GM21723 (cell line): ENCODE results near the gene CECR2.

Experiments used
- ATAC-seq: cut with Tn5 transposase; IDR thresholded peaks from one replicate; pipeline ENCODE4 v1.9.1; 2021; ENCODE audit warnings: mild to moderate bottlenecking, moderate library complexity; ENCODE audit not compliant: unreplicated experiment

CECR2 gene

DNA sequence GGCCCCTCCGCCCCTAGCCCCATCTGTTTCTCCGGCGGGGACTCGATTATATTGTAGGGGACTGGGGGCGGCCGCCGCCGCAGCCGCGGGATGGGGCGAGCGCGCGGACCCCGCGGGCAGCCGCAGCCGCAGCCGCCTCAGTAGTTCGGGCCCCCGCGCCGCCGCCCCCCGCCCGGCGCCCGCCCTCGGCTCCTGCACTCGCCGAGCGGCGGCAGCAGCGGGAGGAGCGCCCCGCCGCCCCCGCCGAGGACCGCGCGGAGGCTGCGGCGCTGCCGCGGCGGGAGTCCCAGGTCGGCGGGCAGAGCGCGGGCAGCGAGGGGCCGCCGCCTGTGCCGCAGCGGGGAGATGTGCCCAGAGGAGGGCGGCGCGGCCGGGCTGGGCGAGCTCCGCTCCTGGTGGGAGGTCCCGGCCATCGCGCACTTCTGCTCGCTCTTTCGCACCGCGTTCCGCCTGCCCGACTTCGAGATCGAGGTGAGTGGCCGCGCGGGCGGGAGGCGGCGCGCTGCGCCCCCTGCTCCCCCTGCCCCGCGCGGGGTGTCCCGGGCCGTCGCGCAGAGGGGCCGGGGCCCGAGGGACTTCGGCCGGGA is at the start of gene CECR2:
Gene CECR2, plus strand, starts transcription at position 22 of the 587 bp plus-strand sequence. Its CDS starts 324 bp downstream, at position 346.
- no peak for ATAC-seq

GRCh38 chr22:17319546-17319945 is 49.7 kb upstream of the CECR2 start:
- no peak for ATAC-seq

DNA sequence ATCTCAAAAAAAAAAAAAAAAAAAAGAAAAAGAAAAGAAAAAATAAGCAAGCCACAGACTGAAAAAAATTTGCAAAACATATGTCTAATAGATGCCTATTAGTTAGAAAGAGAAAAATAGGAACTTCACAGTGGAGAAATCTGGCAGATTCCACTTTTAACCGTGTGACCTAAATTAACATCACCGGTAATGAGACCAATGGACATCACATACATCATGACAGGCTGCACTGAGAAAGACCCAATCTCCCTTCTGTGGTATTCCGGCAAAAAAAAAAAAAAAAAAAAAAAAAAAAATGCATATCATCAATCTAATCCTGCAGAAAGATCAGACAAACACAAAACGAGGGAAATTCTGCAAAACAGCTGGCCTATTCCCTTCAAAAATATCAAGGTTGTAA is 46.7 kb upstream of the CECR2 start:
- no peak for ATAC-seq

DNA sequence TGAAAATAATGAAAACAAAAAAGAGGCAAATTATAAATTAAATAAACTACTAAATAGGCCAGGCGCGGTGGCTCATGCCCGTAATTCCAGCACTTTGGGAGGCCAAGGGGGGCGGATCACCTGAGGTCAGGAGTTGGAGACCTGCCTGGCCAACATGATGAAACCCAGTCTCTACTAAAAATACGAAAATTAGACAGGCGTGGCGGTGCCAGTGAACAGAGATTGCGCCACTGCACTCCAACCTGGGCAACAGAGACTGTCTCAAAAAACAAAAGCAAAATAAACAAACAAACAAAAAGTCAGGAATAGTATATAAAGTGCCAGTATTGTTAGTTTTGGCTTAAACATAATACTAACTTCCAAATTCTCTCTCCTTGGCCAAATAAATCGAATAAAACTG is 37.6 kb upstream of the CECR2 start:
- ATAC-seq, result no peak

- ATAC-seq, result no peak
Observed at GRCh38 chr22:17332109-17332800, 37.0 kb upstream of the CECR2 start.

- no peak for ATAC-seq
Observed at GRCh38 chr22:17334059-17334458, 35.2 kb upstream of the CECR2 start.

- no peak for ATAC-seq
Observed at GRCh38 chr22:17334983-17335382, 34.3 kb upstream of the CECR2 start.

- no peak for ATAC-seq
Observed at GRCh38 chr22:17336061-17336460, 33.2 kb upstream of the CECR2 start.

DNA sequence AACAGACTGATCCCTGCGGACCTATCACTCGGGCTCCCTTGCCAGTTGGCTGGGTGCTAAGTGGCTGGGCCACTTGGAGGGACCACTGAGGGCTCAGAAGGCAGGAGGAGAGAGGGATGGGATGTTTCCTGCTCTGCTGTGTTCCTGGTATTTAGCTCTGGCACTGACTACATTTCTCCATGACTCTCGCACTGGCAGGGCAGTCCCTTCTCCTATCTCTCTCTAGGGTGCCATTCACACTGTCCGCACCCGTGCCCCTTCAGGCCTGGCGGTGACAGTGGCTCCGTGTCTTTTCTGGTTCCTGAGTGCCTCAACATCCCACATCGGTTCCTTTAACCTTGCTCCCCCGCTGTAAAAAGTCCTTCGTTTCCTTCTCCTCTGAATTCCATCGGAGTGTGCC is 31.6 kb upstream of the CECR2 start:
- no peak for ATAC-seq

DNA sequence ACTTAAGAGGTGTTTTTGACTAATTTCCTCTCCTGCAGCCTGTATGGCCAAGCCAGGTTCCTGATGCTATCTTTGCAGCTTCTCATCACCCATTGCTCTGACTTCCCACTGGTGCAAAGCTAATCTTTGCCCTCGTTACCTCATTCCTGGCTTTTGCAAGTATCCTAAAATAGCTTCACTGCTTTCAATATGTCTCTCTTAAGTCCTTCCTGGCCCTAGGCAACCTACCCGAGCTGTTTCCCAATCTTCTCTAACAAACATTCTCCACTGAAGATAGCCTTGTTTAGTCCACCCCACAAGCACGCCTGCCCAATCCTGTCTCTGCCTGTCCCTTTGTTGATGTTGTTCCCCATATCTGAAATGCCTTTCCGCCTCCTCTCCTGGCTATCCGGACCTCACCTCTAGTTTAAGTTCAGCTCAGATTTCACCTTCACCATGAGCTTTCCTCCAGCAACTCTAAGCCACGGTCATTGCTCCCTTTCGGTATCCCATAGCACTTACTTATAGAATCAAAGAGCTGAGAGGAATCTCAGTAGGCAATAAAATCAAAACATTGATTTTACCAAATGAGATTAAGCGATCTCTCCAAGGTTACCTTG is 30.1 kb upstream of the CECR2 start:
- ATAC-seq, result no peak

- ATAC-seq, result no peak
Observed at GRCh38 chr22:17342361-17342760, 26.9 kb upstream of the CECR2 start.

- ATAC-seq, result no peak
Observed at GRCh38 chr22:17343766-17344165, 25.5 kb upstream of the CECR2 start.

- ATAC-seq, result no peak
Observed at GRCh38 chr22:17346578-17346977, 22.7 kb upstream of the CECR2 start.

DNA sequence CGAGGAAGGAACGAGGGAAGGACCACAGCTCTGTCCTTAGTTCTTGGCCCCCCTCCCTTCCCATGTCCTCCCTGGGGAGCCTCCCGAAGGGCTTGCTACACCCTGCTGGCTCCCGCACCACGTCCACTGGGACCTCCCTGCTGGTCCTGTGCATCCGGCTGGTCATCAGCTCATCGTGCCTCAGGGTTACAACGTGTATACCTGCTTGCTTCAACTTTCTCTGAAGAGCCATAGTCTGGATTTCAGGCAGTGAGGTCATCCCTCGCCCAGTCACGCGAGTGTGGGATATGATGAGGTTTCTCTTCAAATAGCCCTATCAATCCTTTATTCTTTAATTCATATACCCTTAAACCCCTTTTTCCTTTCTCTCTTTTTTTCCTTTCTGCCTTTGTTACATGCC is 21.5 kb upstream of the CECR2 start:
- no peak for ATAC-seq

GRCh38 chr22:17348464-17349103 is 20.7 kb upstream of the CECR2 start:
- no peak for ATAC-seq

DNA sequence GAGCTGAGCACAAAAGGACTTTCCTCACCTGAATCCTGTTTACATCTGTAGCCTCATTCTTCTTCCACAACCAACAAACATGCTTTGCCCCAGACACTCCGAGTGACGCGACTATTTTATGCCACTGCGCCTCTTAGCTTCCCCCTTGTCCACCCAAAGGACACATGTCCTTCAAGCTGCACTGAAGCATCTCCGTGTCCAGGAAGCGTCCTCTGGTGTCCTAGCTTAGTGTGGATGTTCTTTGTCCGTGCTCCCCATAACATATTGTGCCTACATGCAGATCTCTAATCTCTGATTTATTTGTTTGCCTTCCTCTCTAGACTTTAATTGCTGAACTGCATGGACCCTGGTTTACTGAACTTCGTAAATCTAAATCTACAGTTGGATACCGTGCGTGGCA is 20.1 kb upstream of the CECR2 start:
- no peak for ATAC-seq

GRCh38 chr22:17350292-17350691 is 19.0 kb upstream of the CECR2 start:
- ATAC-seq, result no peak

DNA sequence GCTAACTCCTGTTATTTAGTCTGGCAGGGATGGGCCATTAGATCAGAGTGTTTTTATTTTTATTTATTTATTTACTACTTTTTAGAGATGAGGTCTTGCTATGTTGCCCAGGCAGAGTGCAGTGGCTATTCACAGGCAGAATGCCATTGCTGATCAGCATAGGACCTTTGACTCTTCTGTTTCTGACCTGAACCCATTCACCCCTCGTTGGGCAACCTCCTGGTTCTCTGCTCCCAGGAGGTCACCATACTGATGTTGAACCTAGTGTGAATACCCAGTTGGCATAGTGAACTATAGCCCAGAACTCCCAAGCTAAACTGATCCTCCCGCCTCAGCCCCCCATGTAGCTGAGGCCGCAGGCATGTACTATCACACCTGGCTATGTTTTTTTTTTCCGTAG is 16.5 kb upstream of the CECR2 start:
- ATAC-seq, result no peak

DNA sequence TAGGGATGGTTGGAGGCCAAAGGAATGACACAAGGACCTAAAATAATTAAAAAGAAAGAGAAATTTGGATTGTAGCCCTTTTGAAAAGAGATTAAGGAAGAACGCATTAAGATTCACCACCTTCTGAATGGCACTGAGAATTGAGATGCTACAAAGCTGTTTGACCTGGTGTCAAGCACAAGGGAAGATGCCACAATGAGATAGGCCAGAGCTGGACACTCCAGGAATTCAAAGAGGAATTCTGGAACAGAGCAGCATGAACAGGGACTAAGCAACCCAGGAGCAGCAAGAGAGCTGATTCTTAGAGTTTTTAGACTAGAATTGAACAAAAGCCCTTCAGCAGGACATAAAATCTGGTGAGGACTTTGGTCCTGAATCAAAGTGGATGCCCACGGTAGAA is 11.6 kb upstream of the CECR2 start:
- no peak for ATAC-seq

DNA sequence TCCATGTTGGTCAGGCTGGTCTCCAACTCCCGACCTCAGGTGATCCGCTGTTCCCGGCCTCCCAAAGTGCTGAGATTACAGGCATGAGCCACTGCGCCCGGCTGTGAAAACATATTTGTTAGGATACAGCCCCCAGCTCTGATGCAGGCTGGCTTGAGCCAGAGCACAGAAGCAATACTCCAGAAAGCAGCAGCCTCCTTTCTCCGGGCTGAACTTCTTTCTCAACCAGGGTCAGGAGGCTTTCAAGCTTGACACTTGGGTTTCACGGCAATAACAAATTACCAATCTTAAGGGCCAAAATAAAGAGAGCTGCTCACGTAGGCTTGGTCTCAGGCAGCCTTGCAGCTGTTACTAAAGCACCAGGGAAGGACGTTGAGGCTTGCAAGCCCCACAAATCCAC is 10.8 kb upstream of the CECR2 start:
- ATAC-seq, result no peak

DNA sequence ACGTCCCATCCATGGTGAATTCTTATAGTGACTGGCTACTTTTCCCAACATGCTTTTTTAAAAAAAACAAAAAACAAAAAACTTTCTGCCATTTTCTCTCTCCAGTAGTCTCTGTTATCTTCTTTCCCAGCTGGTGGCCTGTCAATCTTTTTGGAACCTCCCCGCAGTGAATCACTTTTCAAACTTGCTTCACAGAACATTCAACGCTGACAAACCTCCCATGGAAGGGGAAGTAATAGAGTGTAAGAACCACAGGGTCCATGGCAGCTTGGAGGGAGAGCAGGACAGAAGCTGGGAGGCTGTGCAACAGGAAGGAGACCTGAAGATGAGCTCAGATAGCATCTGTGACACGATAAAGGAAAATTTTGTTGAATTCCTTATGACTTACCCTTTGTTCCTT is 9.8 kb upstream of the CECR2 start:
- ATAC-seq, result no peak

GRCh38 chr22:17366329-17366728 is 2.9 kb upstream of the CECR2 start:
- no peak for ATAC-seq
